ENCODE measurements around the gene ACTL6B.

ACTL6B gene

DNA sequence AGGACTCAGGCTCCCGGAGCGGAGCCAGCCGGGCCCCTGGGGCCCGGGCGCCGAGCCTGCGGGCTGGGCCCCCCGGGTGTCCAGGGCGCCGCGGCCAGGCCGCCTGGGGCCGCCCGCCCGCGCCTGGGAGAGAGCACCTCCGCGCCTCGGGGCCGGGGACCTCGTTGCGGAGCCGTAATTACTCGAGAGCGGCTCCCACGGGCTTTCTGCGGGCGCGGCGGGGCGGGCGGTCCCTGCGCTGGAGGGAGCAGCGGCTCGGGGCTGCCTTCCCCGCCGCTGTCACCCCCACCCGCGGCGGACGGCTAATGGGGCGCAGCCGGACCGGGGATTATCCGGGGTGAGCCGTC is 18.8 kb upstream of the ACTL6B start:
- Histone ChIP-seq H3K4me3 (ENCODE audit: low read depth in 1 of 2, low read length in 1 of 2) (peak overlapping the region; percentile 97 to 98), H3K4me1 (ENCODE audit: control insufficient read depth in 1 of 2, insufficient read depth in 1 of 2, low read depth in 1 of 2, low read length in 1 of 2) (peaks cover 45 to 55% of the 10 kb centered on the region in 2 experiments), H3K36me3 (peaks cover 44% of the 10 kb centered on the region), H3K9me3 (peaks cover 6% of the 10 kb centered on the region), H3K27ac (peak overlapping the region; percentile 100), H3K27me3 (peaks cover 20% of the 10 kb centered on the region)
- TF ChIP-seq, protein P1, sequence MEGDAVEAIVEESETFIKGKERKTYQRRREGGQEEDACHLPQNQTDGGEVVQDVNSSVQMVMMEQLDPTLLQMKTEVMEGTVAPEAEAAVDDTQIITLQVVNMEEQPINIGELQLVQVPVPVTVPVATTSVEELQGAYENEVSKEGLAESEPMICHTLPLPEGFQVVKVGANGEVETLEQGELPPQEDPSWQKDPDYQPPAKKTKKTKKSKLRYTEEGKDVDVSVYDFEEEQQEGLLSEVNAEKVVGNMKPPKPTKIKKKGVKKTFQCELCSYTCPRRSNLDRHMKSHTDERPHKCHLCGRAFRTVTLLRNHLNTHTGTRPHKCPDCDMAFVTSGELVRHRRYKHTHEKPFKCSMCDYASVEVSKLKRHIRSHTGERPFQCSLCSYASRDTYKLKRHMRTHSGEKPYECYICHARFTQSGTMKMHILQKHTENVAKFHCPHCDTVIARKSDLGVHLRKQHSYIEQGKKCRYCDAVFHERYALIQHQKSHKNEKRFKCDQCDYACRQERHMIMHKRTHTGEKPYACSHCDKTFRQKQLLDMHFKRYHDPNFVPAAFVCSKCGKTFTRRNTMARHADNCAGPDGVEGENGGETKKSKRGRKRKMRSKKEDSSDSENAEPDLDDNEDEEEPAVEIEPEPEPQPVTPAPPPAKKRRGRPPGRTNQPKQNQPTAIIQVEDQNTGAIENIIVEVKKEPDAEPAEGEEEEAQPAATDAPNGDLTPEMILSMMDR (IDR thresholded peaks at IDR 0.05), result no peak

DNA sequence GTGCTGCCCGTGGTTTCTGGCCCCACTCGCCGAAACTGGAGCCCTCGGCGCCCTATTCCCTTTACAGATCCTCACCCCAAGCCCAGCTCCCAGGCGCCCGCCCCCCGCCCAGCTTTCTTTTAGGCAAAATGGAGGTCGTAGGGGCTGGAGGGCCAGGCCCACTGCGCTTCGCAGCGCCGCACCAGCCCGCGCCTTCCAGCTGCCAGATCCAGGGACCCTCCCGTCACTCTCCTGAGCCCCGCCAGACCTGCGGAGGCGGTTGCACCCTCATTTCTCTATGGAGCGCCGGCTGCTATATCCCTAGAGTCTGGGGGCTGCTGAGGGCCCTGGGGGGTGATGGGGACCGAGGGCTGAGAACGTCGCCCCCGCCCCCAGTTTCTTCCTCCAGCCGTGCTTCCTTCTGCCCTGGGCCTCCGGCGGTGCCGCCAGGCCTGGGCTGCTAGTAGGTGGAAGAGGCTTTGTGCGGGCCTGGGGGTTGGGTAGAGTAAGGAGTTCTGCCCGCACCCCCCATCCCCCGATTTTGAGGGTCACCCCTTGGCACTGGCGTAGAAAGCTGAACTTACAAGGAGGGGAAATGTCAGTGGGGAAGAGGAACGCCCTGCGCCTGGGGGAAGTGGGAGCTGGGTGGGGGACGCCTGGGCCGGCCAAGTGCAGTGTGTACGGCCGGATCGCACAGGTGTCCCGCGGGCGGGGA is 18.3 kb upstream of the ACTL6B start:
- peak overlapping the region; percentile 97 to 98 for H3K4me3 ChIP-seq (ENCODE audit: low read depth in 1 of 2, low read length in 1 of 2)
- peak overlapping the region; percentile 100 for H3K27ac ChIP-seq
- H3K9me3 ChIP-seq, result peaks cover 6% of the 10 kb centered on the region
- TF ChIP-seq, protein P1 (IDR thresholded peaks at IDR 0.05), result no peak
- peaks cover 40 to 50% of the 10 kb centered on the region in 2 experiments for H3K4me1 ChIP-seq (ENCODE audit: control insufficient read depth in 1 of 2, insufficient read depth in 1 of 2, low read depth in 1 of 2, low read length in 1 of 2)
- H3K27me3 ChIP-seq, result peaks cover 22% of the 10 kb centered on the region
- H3K36me3 ChIP-seq, result peaks cover 39% of the 10 kb centered on the region

DNA sequence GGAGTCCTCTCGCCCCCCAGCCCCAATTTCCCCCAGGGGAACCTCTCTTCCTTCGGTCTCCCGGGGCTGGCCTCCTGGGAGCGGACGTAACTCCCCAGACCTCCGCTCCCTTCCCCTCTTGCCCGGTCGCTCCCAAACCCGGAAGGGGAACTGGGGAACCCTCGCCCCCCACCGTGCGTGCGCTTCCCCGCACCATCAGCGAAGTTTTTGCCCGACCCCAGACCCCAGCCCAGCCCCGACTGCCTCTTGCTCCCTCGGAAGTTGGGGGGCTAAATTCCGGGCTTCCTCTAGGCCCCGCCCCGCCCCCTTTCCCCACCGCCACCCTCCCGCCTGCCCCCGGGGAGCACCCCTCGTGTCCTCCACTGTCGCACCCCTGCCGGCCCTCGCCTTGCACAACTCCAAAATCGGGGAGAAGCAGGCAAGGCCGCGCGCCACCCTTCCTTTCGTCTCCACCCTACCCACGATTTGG is 17.7 kb upstream of the ACTL6B start:
- Histone ChIP-seq H3K9me3 (peaks cover 6% of the 10 kb centered on the region), H3K27ac (peak overlapping the region; percentile 100), H3K27me3 (peaks cover 28% of the 10 kb centered on the region), H3K4me1 (ENCODE audit: control insufficient read depth in 1 of 2, insufficient read depth in 1 of 2, low read depth in 1 of 2, low read length in 1 of 2) (peaks cover 34 to 44% of the 10 kb centered on the region in 2 experiments), H3K4me3 (ENCODE audit: low read depth in 1 of 2, low read length in 1 of 2) (peak overlapping the region; percentile 97 to 98), H3K36me3 (peaks cover 33% of the 10 kb centered on the region)
- TF ChIP-seq, protein P1 (IDR thresholded peaks at IDR 0.05), result no peak

DNA sequence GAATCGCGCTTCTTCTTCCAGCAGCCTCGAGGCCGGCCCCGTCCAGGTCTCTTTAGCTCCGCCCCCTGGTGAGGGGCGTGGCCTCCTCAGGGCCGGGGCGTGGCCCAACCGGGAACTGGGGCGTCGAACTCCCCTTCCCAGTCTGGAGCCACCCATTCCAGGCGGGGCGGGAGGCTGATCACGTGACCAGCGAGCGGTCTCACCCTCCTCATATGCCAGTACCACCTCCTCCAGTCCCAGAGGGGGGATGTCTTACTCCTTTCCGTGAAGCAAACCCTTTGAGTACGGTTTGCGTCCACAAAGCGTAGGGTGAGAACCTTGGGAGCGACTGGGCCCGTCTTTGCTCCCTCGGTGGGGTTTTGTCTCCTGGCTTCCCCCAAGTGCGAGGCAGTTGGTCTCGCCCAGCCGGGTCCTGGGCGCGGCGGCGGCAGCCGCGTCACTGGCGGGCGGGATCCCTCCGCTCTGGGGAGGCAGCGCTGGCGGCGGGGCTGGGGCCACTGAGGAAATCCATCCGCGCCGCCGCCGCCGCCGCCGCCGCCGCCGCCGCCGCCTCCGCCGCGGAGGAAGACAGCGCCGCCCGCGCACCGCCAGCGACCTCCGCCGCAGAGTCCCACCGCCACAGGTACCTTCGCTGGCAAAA is 17.2 kb upstream of the ACTL6B start, which contains the start of gene GNB2:
Gene GNB2 (plus strand): TSS at position 439 of the 640 bp plus-strand sequence. CDS start 2,526 bp downstream, outside the sequence.
- Histone ChIP-seq H3K36me3 (peaks cover 27% of the 10 kb centered on the region), H3K27ac (peak within 1 kb of the TSS; percentile 100), H3K27me3 (peaks cover 29% of the 10 kb centered on the region), H3K4me1 (ENCODE audit: control insufficient read depth in 1 of 2, insufficient read depth in 1 of 2, low read depth in 1 of 2, low read length in 1 of 2) (peaks cover 28 to 38% of the 10 kb centered on the region in 2 experiments), H3K4me3 (ENCODE audit: low read depth in 1 of 2, low read length in 1 of 2) (peak within 1 kb of the TSS; percentile 97 to 98), H3K9me3 (peaks cover 2% of the 10 kb centered on the region)
- TF ChIP-seq, protein P1 (IDR thresholded peaks at IDR 0.05), result peak; percentile 37

DNA sequence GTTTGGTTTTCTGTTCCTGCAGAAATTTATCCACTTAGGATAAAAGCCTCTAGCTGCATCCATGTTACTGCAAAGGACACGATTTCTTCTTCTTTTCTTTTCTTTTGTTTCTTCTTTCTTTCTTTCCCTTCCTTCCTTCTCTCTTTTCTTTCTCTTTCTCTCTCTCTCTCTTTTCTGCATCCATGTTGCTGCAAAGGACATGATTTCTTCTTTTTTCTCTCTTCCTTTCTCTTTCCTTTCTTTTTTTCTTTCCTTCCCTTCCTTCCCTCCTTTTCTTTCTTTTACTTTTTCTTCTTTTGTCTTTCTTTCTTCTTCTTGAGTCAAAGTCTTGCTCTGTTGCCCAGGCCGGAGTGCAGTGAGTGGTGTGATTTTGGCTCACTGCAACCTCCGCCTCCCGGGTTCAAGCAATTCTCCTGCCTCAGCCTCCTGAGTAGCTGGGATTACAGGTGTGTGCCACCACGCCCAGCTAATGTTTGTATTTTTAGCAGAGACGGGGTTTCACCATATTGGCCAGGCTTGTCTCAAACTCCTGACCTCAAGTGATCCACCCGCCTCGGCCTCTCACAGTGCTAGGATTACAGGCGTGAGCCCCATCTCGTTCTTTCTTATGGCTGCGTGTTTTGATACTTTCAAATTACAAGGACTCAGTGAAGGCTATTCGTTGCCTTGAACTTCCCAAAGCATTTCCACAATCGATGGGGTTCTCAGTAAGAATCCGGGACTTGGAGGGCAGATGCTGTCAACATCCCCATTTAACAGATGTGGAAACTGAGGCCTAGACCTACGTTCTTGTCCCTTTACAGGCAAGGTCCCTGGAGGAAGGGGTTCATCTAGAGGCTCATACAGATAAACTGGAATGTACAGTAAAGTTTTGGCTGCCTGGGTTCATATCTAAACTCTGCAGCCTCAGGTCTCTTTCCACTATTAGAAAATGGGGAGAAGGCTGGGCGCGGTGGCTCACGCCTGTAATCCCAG is 15.4 kb upstream of the ACTL6B start:
- Histone ChIP-seq H3K9me3 (no peaks in the 10 kb centered on the region), H3K4me1 (ENCODE audit: control insufficient read depth in 1 of 2, insufficient read depth in 1 of 2, low read depth in 1 of 2, low read length in 1 of 2) (peaks cover 11 to 20% of the 10 kb centered on the region in 2 experiments), H3K27ac (no peak overlapping the region), H3K27me3 (peaks cover 42% of the 10 kb centered on the region), H3K4me3 (ENCODE audit: low read depth in 1 of 2, low read length in 1 of 2) (no peak overlapping the region), H3K36me3 (peaks cover 9% of the 10 kb centered on the region)
- TF ChIP-seq, protein P1 (IDR thresholded peaks at IDR 0.05), result no peak

Data from neutrophil (primary cell).